Tibial nerve (tissue), 4 donors: ENCODE data around the gene AK9.

Source experiments
- CTCF ChIP-seq, 5 experiments: fragments of 200-600 bp in 3 of 5; fragments of 450-650 bp in 2 of 5; sonication (generic) in 3 of 5; IDR thresholded peaks; one replicate each; pipeline ENCODE4 v1.5.1; 2016 to 2019; ENCODE audit warnings: antibody characterized with exemption in 5 of 5, mild to moderate bottlenecking in 3 of 5, moderate library complexity in 2 of 5
- EP300 ChIP-seq, 2 donors: sonication (generic); formaldehyde crosslinking; IDR thresholded peaks; one replicate each; pipeline ENCODE4 v1.6.1; 2017; ENCODE audit warnings: antibody characterized with exemption in 2 of 2, mild to moderate bottlenecking in 1 of 2
- POLR2A ChIP-seq, 2 donors: fragments of 450-650 bp; IDR thresholded peaks; one replicate each; pipeline ENCODE4 v1.6.1; 2017; ENCODE audit warnings: antibody characterized with exemption in 2 of 2, mild to moderate bottlenecking in 2 of 2, moderate library complexity in 2 of 2

- peak in 1 of 5 experiments; percentile 13 for TF ChIP-seq CTCF (IDR thresholded peaks at IDR 0.05)
- peak in 1 of 2 donors; percentile 62 for TF ChIP-seq POLR2A (IDR thresholded peaks at IDR 0.05)
- peak; percentile 55 to 87 for TF ChIP-seq EP300 (IDR thresholded peaks at IDR 0.05)
Measured at GRCh38 chr6:109690737-109691621, at the start of gene AK9, which contains the start of gene FIG4.
